NCI-H1436 (cell line): Measurements from ENCODE around the gene FLT1.

ENCODE experiments used
- DNase-seq: peaks from one replicate; lab custom pipeline; 2025; lab: John Stamatoyannopoulos, UW

Gene FLT1

GRCh38 chr13:28488376-28489005 is 6.4 kb downstream of the FLT1 start:
- DNase-seq, result no peak

GRCh38 chr13:28485996-28486543 is 8.9 kb downstream of the FLT1 start:
- DNase-seq, result no peak

DNA sequence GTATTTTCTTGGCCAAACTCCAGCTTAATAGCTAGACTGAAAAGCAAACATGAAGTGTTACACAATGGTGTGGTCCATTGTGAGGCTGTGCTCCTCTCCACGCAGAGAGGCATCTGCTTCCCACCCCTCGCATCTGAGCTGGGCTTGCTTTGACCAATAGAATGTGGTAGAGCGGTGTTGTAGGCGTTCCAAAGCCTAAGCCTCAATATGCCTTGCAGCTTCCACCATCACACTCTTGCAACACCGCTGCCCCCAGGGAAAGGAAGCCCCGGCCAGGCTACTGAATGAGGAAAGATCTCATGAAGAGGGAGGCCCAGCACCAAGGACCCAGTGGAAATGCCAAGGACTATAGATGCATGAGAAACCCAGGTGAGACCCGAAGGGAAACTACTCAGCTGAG is 9.4 kb downstream of the FLT1 start:
- DNase-seq, result no peak

- DNase-seq, result no peak
Measured at GRCh38 chr13:28485097-28485496, 9.8 kb downstream of the FLT1 start.

DNA sequence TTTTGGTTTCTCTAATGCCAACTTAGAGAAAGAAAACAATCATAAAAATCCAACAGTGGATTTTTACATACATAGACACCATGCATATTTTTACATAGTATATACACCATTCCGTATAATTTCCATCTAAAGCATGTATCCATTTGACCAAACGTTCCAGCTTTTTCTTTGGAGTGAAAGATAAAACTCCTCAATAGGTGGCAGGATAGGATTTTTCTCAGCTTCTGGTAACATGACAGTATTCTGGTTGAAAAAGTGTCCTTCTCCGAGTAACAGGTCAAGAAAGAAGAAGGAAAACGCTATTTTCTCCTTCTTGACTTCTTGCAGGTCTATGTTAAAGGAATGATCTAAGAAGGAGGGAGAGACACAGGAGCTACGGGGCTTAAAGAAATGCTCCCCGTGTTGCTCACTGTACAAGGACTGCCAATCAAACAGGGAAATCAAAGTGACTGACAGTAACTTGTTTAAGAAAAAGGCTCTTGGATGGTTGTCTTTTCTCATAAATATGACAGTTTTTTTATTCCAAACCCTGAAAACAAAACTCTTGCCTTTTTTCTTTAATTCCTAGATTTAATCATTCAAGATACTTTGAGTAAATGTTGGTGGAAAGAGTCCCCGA is 11.5 kb downstream of the FLT1 start:
- no peak for DNase-seq

DNA sequence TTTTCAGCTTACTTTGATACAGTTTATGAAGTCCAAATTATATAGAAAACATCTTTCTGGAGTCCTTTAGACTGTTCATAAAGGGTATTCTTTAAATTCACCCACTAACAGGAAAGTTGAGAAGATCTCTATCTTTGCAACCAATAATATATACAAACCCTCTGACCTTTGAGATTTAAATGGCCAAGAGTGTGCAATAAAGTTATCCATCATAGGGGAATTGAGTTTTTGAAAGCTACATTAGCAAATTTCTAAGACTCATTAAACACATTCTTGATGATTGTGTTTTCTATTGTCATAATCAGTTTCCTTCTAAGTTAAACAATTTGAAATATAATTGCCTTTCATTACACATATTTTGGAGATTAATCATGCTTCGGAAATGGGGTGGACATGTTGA is 15.9 kb downstream of the FLT1 start:
- DNase-seq, result no peak

DNA sequence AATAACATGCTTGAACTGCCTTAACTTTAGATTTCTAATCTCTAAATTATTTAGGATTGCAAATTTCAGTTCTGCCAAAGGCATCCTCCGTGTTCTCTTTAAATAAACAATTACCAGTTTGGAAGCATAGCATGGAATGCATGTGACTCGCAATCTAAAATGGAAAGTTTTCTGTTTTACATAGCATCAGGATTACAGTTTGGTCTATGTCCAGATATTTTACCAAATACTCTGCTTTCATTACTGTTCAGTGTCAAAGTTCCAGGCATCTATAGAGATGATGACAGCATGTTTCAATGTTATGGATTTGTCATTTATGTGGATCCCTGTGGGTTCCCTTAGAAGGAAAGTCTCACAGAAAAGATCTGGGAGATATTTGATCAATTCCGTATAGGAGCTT is 16.8 kb downstream of the FLT1 start:
- no peak for DNase-seq

DNA sequence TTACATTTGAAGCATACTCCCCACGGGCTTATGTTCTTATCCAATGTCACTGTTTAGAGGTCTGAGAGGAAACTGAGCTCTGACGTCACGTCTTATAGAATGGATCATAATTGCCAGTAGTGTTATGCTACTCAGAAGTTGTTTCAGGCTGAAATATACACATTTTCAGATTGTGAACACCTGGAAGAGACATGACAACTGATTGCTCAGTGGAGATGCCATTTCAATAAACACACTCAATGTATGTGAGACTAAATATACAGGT is 17.3 kb downstream of the FLT1 start:
- DNase-seq, result no peak

DNA sequence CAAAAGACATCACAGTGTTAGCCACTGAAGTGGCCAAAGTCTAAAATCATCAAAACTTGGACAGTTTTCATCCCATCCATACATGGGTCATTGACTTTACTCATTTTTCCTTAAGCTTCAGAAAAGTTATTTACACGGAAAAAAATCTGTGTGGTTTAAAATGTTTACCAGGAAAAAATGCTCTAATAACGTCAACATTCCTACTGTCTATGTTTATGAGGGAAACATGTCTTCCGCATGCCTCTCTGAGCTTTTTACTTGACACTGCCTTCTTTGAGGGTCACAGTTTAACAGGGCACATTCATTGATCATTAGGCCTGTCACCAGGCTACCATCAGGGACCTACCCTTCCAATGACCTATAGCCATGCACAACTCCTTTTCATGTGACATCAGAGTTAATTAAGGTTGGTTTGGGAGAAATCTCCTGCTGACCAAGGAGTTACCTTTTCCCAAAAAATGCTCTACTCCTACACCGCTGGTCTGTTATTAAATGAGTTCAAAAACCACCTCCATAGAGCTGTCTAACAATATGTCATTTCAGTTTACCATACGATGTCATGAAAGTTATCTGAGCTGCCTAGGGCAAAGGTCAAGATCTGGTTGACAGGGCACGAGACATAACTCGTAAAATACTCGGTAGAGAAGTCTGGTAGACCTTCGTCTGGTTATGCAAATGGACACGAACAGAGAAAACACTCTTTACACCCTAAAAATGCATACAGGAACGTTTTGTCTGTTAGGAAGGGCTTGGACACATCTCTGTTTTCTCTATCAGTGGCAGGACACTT is 17.8 kb downstream of the FLT1 start:
- DNase-seq, result no peak

DNA sequence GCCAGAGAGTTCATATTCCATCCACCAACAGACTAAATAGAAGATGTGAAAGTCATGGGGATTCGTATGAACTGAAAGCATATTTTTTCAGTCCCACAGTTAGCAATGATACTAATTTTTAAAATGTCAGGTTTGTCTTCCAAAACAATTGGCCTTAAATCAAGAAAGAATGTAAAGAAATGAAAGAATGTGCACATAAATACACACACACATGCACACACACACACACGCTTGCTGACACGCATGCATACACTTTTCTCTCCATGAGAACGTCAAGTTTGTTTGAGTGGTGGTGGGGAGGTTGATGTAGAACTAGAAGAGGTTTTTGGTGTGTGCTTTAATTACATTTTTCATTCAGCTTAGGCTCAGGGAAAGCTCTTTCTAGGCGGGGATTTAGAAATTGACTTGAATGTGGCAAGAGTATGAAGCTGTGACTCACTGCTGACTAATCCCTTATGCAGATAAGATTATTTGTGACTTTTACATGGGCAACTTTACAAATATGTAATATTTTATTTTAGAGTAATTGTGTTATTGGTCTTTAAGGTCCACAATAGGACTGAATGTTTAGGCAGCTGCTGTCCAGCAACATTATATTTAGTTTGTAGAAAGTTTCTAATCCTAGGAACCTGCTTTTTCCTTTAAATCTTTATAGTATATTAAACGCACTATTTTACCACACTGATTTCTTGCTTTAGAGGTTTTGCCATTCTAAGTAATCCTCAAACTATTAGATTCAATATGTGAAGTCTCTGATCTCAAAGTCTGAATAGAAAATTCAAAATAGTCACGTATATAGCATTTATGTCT is 18.8 kb downstream of the FLT1 start:
- DNase-seq, result no peak

GRCh38 chr13:28474491-28475134 is 20.3 kb downstream of the FLT1 start:
- no peak for DNase-seq

GRCh38 chr13:28473044-28473443 is 21.9 kb downstream of the FLT1 start:
- DNase-seq, result no peak

GRCh38 chr13:28471421-28471820 is 23.5 kb downstream of the FLT1 start:
- no peak for DNase-seq

GRCh38 chr13:28470296-28470695 is 24.6 kb downstream of the FLT1 start:
- no peak for DNase-seq

DNA sequence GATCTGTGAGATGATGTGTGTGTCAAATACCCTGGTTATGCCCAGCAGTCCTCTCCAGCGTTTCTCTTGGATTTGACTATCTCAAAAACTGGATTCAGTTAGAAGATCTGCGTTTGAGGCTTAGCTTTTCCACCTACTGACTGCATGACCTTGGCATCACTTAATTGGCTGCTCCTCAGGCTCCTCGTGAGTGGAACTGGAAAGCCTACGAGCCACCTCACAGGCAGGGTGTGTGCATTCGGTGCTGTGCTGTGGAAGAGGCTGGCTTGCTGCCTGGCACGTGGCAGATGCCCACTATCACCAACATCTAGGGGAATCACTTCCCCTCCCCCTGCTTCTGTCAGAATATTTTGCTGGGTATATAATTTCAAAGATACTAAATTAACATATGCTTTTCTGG is 25.6 kb downstream of the FLT1 start:
- DNase-seq, result no peak

DNA sequence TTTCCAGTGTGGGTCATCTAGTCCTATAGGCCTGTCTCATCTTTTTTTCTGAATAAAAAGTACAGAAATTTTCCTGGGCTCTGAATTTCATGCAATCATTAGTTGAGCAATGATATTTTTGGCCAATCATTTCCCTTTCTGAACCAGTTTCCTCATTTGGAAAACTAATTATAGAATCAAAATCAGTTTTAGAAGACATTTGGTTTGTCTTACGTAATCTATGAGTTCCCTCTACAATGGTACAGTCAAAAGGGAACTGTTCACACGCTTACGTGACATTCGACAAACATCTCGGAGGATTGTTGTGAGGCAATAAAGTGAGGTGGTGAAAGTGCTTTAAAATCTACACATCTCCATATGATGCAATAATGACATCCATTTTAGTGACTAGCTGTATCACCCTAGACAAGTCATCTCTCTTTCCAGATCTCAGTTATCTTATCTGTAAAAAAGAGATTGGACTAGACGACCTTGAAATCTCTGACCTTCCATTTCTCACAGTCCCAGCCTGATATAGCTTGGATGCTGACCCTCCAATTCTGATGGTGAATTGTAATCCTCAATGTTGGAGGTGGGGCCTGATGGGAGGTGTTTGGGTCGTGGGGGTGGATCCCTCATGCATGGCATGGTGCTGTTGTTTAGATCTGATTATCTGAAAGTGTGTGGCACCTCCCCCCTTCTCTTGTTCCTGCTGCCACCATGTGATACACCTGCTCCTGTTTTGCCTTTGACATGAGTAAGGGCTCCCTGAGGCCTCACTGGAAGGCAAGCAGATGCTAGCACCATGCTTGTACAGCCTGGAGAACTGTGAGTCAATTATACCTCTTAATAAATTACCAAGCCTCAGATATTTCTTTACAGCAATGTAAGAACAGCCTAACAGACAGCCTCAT is 26.7 kb downstream of the FLT1 start:
- no peak for DNase-seq

GRCh38 chr13:28467034-28467433 is 27.9 kb downstream of the FLT1 start:
- no peak for DNase-seq

- no peak for DNase-seq
Measured at GRCh38 chr13:28466151-28466550, 28.8 kb downstream of the FLT1 start.

GRCh38 chr13:28464861-28465460 is 30.0 kb downstream of the FLT1 start:
- no peak for DNase-seq

- DNase-seq, result no peak
Measured at GRCh38 chr13:28463481-28463880, 31.4 kb downstream of the FLT1 start.

DNA sequence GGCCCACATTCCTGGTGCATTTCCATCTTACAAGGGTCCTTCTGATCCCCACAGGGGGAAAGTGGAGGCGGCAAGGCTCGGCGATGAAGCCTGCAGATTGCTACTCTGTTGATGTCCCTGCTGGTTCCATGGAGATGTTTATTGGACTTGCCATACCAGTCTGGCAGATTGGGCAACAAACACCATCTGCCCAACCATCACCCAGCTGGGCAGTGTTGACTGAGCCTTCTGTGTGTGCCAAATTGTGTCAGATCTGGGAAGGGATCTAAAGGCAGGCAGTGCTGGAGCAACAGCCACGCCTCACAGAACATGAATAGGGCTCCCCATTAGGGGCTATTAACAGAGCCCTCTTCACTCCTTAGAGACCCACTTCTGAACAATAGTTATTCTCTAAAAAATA is 35.0 kb downstream of the FLT1 start:
- no peak for DNase-seq
